SK-N-SH (cell line): Measurements from ENCODE around the gene SYNJ2.

Source experiments
- CTCF ChIP-seq: fragments of 200-600 bp; sonication (generic); IDR thresholded peaks from 2 replicates; pipeline ENCODE4 v1.6.1; 2017; ENCODE audit warnings: antibody characterized with exemption, mild to moderate bottlenecking, moderate library complexity
- FOSL2 ChIP-seq: IDR thresholded peaks from 2 replicates; pipeline ENCODE4 v1.4.0; 2012; ENCODE audit warnings: low read depth, mild to moderate bottlenecking, moderate library complexity, borderline replicate concordance
- FOXJ3 ChIP-seq: sonication (generic); formaldehyde crosslinking; IDR thresholded peaks from 2 replicates; pipeline ENCODE4 v1.5.1; 2020; ENCODE audit warnings: mild to moderate bottlenecking, missing genetic modification reagents
- JUND ChIP-seq: IDR thresholded peaks from 2 replicates; pipeline ENCODE4 v1.4.0; 2012
- POLR2AphosphoS5 ChIP-seq: IDR thresholded peaks from 2 replicates; pipeline ENCODE4 v1.6.1; 2012; ENCODE audit warnings: low read depth, low read length
- RFX5 ChIP-seq: IDR thresholded peaks from 2 replicates; pipeline ENCODE4 v1.6.1; 2012; ENCODE audit warnings: mild to moderate bottlenecking, improper control_type of control experiment, low read length
- SIN3A ChIP-seq: IDR thresholded peaks from 2 replicates; pipeline ENCODE4 v1.6.1; 2012; ENCODE audit warnings: low read depth, mild to moderate bottlenecking, low read length, moderate library complexity, borderline replicate concordance

- TF ChIP-seq CTCF: no peak
- no peak for TF ChIP-seq JUND
- TF ChIP-seq POLR2AphosphoS5: no peak
- TF ChIP-seq FOSL2: no peak
- TF ChIP-seq RFX5: no peak
- no peak for TF ChIP-seq SIN3A
- no peak for TF ChIP-seq FOXJ3 (CRISPR knock-in tag)
Observed at GRCh38 chr6:157980288-157981131, 1.2 kb upstream of the SYNJ2 start.
